ENCODE results near the gene SPECC1.
"Not testable (repeated sequence)": the region's sequence is repeated elsewhere in the genome, so short reads cannot be mapped to it uniquely, and the experiment has no call there.

SPECC1 gene

GRCh38 chr17:20009052-20009301 lies 182 bp upstream of the SPECC1 start:
- TF ChIP-seq MYC (IDR thresholded peaks at IDR 0.05; ENCODE audit: low read depth, low read length) (no peak), POLR2A (IDR thresholded peaks at IDR 0.05; ENCODE audit: extremely low read depth, insufficient read length) (no peak), MAX (IDR thresholded peaks at IDR 0.05; ENCODE audit: low read depth, low read length) (no peak), CTCF (IDR thresholded peaks at IDR 0.05; ENCODE audit: low read depth, low read length) (no peak)

GRCh38 chr17:20010099-20010863 lies 1.1 kb downstream of the SPECC1 start:
- TF ChIP-seq POLR2A (IDR thresholded peaks at IDR 0.05; ENCODE audit: extremely low read depth, insufficient read length) (no peak), CTCF (IDR thresholded peaks at IDR 0.05; ENCODE audit: low read depth, low read length) (peak; percentile 41), MAX (IDR thresholded peaks at IDR 0.05; ENCODE audit: low read depth, low read length) (peak; percentile 7; the same call in 1 of the 2 replicates)
- peak; percentile 76 for DNase-seq (ENCODE audit: low read depth)
- H3K4me3 ChIP-seq (ENCODE audit: low read depth, low read length), result peak overlapping the region; percentile 52

More at GRCh38 chr17:20009052-20009301, 182 bp upstream of the SPECC1 start:
- DNase-seq (ENCODE audit: low read depth), result no peak
- H3K4me3 ChIP-seq (ENCODE audit: low read depth, low read length), result peak overlapping the region; percentile 77

GRCh38 chr17:20010936-20011335 lies 1.8 kb downstream of the SPECC1 start:
- no peak for TF ChIP-seq MAX (IDR thresholded peaks at IDR 0.05; ENCODE audit: low read depth, low read length)
- TF ChIP-seq MYC (IDR thresholded peaks at IDR 0.05; ENCODE audit: low read depth, low read length), result no peak
- TF ChIP-seq CTCF (IDR thresholded peaks at IDR 0.05; ENCODE audit: low read depth, low read length), result no peak
- no peak for TF ChIP-seq POLR2A (IDR thresholded peaks at IDR 0.05; ENCODE audit: extremely low read depth, insufficient read length)
- DNase-seq (ENCODE audit: low read depth), result no peak
- no peak overlapping the region for H3K4me3 ChIP-seq (ENCODE audit: low read depth, low read length)

- DNase-seq (ENCODE audit: low read depth), result no peak
- H3K4me3 ChIP-seq (ENCODE audit: low read depth, low read length), result no peak overlapping the region
- TF ChIP-seq MYC (IDR thresholded peaks at IDR 0.05; ENCODE audit: low read depth, low read length), result no peak
- TF ChIP-seq POLR2A (IDR thresholded peaks at IDR 0.05; ENCODE audit: extremely low read depth, insufficient read length), result no peak
- no peak for TF ChIP-seq CTCF (IDR thresholded peaks at IDR 0.05; ENCODE audit: low read depth, low read length)
- TF ChIP-seq MAX (IDR thresholded peaks at IDR 0.05; ENCODE audit: low read depth, low read length), result no peak
These were observed 2.9 kb downstream of the SPECC1 start for GRCh38 chr17:20012017-20012536.

- not testable (repeated sequence) for H3K4me3 ChIP-seq (ENCODE audit: low read depth, low read length); DNase-seq (ENCODE audit: low read depth)
These were observed 7.4 kb downstream of the SPECC1 start for GRCh38 chr17:20016475-20016992.

- DNase-seq (ENCODE audit: low read depth), result no peak
- TF ChIP-seq CTCF (IDR thresholded peaks at IDR 0.05; ENCODE audit: low read depth, low read length) (no peak), MAX (IDR thresholded peaks at IDR 0.05; ENCODE audit: low read depth, low read length) (no peak), MYC (IDR thresholded peaks at IDR 0.05; ENCODE audit: low read depth, low read length) (no peak), POLR2A (IDR thresholded peaks at IDR 0.05; ENCODE audit: extremely low read depth, insufficient read length) (no peak)
- H3K4me3 ChIP-seq (ENCODE audit: low read depth, low read length), result no peak overlapping the region
These were observed 13.5 kb downstream of the SPECC1 start for GRCh38 chr17:20022701-20023100.

All from NB4 (cell line).